Transverse colon (tissue), 4 donors: Measurements from ENCODE around the gene TERF2IP.

Experiments
- EP300 ChIP-seq: sonication (generic); formaldehyde crosslinking; IDR thresholded peaks from one replicate; pipeline ENCODE4 v1.6.1; 2017; ENCODE audit warnings: antibody characterized with exemption, low read depth
- POLR2A ChIP-seq: fragments of 450-650 bp; IDR thresholded peaks from one replicate; pipeline ENCODE4 v1.6.1; 2016; ENCODE audit warnings: antibody characterized with exemption, mild to moderate bottlenecking, moderate library complexity
- POLR2AphosphoS5 ChIP-seq, 3 donors: sonication (generic); formaldehyde crosslinking; IDR thresholded peaks; one replicate each; pipeline ENCODE4 v1.6.1; 2016; ENCODE audit warnings: antibody characterized with exemption in 3 of 3
- TF ChIP-seq, protein P1 (sequence below), 5 experiments: fragments of 200-600 bp in 3 of 5; fragments of 450-650 bp in 2 of 5; sonication (generic) in 3 of 5; IDR thresholded peaks; 1 replicate in 2 of 5; 2 replicates in 3 of 5; pipeline ENCODE4 v1.5.1; 2016 to 2017; ENCODE audit warnings: antibody characterized with exemption in 5 of 5, inconsistent platforms in 3 of 5, mild to moderate bottlenecking in 2 of 5, moderate library complexity in 1 of 5

DNA sequence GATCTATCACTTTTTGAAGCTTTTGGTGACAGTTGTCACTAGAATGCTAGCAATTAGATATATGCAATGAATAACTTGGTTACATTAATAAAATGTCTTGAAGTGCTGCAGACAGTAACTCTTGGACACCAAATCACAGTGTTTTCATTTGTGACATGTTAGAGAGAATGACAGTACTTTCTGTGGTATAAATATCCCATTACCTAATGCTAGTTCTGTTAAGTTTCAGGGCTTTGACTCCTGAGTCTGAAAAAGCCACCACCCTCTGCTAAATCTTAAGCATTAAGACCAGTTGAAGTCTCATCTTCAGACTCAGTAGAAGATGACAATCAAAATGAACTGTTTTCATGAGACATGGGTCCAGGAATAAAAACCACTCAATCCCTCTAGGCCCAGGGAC is 39.8 kb downstream of the TERF2IP start:
- TF ChIP-seq, protein P1, sequence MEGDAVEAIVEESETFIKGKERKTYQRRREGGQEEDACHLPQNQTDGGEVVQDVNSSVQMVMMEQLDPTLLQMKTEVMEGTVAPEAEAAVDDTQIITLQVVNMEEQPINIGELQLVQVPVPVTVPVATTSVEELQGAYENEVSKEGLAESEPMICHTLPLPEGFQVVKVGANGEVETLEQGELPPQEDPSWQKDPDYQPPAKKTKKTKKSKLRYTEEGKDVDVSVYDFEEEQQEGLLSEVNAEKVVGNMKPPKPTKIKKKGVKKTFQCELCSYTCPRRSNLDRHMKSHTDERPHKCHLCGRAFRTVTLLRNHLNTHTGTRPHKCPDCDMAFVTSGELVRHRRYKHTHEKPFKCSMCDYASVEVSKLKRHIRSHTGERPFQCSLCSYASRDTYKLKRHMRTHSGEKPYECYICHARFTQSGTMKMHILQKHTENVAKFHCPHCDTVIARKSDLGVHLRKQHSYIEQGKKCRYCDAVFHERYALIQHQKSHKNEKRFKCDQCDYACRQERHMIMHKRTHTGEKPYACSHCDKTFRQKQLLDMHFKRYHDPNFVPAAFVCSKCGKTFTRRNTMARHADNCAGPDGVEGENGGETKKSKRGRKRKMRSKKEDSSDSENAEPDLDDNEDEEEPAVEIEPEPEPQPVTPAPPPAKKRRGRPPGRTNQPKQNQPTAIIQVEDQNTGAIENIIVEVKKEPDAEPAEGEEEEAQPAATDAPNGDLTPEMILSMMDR (IDR thresholded peaks at IDR 0.05) = no peak
- no peak for TF ChIP-seq POLR2AphosphoS5 (IDR thresholded peaks at IDR 0.05)
- no peak for TF ChIP-seq EP300
- no peak for TF ChIP-seq POLR2A
